ENCODE data around the gene NAP1L1. TPM values are rescaled to one million over a fixed set of nuclear protein-coding genes. Genes with fewer than 3 reads are reported as not detected.

Gene NAP1L1
- total RNA-seq, 1 experiment from 2014 or later = 467 TPM

GRCh38 chr12:76020281-76020680 lies 64.2 kb downstream of the NAP1L1 start:
- no peaks in the 10 kb centered on the region for H3K9me3 Mint-ChIP-seq (ENCODE audit: low read depth, unreplicated experiment)
- H3K27me3 Mint-ChIP-seq (ENCODE audit: unreplicated experiment) = no peaks in the 10 kb centered on the region
- H3K4me1 Mint-ChIP-seq (ENCODE audit: low read depth, unreplicated experiment) = peaks cover 55% of the 10 kb centered on the region
- DNase-seq = peak; percentile 87
- peak overlapping the region; percentile 97 for H3K27ac Mint-ChIP-seq (ENCODE audit: unreplicated experiment)
- TF ChIP-seq CTCF (IDR thresholded peaks at IDR 0.05; ENCODE audit: unreplicated experiment) = no peak
- peak overlapping the region; percentile 25 for H3K4me3 Mint-ChIP-seq (ENCODE audit: low read depth, unreplicated experiment)
- no TSS peak for BruUV-seq (replicated peaks)
- intact Hi-C loops (cut with micrococcal nuclease; ENCODE audit: unreplicated experiment) = loop anchor here (2.0 to 5.0 kb wide), 7 partner anchors 33 to 379 kb away; no protein-coding TSS in a partner anchor
- CTCF ChIA-PET = interaction anchor here (0.7 to 3.3 kb wide), 11 partner anchors 10 to 469 kb away, joined by 3 to 17 read pairs (median 5); partner anchors contain the start of gene PHLDA1
- peaks cover 57% of the 10 kb centered on the region for H3K36me3 Mint-ChIP-seq (ENCODE audit: insufficient read depth, unreplicated experiment)

GRCh38 chr12:76018672-76019071 lies 65.8 kb downstream of the NAP1L1 start:
- BruUV-seq (replicated peaks) = no TSS peak
- Mint-ChIP-seq H3K9me3 (ENCODE audit: low read depth, unreplicated experiment) (no peaks in the 10 kb centered on the region), H3K4me3 (ENCODE audit: low read depth, unreplicated experiment) (peak overlapping the region; percentile 25), H3K27me3 (ENCODE audit: unreplicated experiment) (no peaks in the 10 kb centered on the region), H3K36me3 (ENCODE audit: insufficient read depth, unreplicated experiment) (peaks cover 41% of the 10 kb centered on the region), H3K27ac (ENCODE audit: unreplicated experiment) (peak overlapping the region; percentile 97), H3K4me1 (ENCODE audit: low read depth, unreplicated experiment) (peaks cover 58% of the 10 kb centered on the region)
- no peak for DNase-seq
- TF ChIP-seq CTCF (IDR thresholded peaks at IDR 0.05; ENCODE audit: unreplicated experiment) = no peak
- CTCF ChIA-PET = interaction anchor here (0.6 to 3.3 kb wide), 4 partner anchors 14 to 508 kb away, joined by 3 to 17 read pairs (median 7); partner anchors contain the start of genes KRR1 and PHLDA1
- intact Hi-C loops (cut with micrococcal nuclease; ENCODE audit: unreplicated experiment) = no loop called here

- CTCF ChIA-PET = interaction anchor here (1.2 to 2.4 kb wide), 2 partner anchors 32 to 507 kb away, joined by 3 to 11 read pairs; partner anchors contain the start of gene KRR1
- Mint-ChIP-seq H3K4me3 (ENCODE audit: low read depth, unreplicated experiment) (peak overlapping the region; percentile 25), H3K27me3 (ENCODE audit: unreplicated experiment) (no peaks in the 10 kb centered on the region), H3K36me3 (ENCODE audit: insufficient read depth, unreplicated experiment) (peaks cover 37% of the 10 kb centered on the region), H3K9me3 (ENCODE audit: low read depth, unreplicated experiment) (no peaks in the 10 kb centered on the region), H3K27ac (ENCODE audit: unreplicated experiment) (peak overlapping the region; percentile 97), H3K4me1 (ENCODE audit: low read depth, unreplicated experiment) (peaks cover 56% of the 10 kb centered on the region)
- DNase-seq = peak; percentile 62
- no TSS peak for BruUV-seq (replicated peaks)
- no peak for TF ChIP-seq CTCF (IDR thresholded peaks at IDR 0.05; ENCODE audit: unreplicated experiment)
- intact Hi-C loops (cut with micrococcal nuclease; ENCODE audit: unreplicated experiment) = no loop called here
Observed at GRCh38 chr12:76018111-76018510, 66.4 kb downstream of the NAP1L1 start.

- no peak overlapping the region for H3K27ac Mint-ChIP-seq (ENCODE audit: unreplicated experiment)
- no peaks in the 10 kb centered on the region for H3K27me3 Mint-ChIP-seq (ENCODE audit: unreplicated experiment)
- no peak for TF ChIP-seq CTCF (IDR thresholded peaks at IDR 0.05; ENCODE audit: unreplicated experiment)
- intact Hi-C loops (cut with micrococcal nuclease; ENCODE audit: unreplicated experiment) = no loop called here
- no peak for DNase-seq
- peaks cover 28% of the 10 kb centered on the region for H3K4me1 Mint-ChIP-seq (ENCODE audit: low read depth, unreplicated experiment)
- peaks cover 12% of the 10 kb centered on the region for H3K36me3 Mint-ChIP-seq (ENCODE audit: insufficient read depth, unreplicated experiment)
- CTCF ChIA-PET = no interaction called here
- no peak overlapping the region for H3K4me3 Mint-ChIP-seq (ENCODE audit: low read depth, unreplicated experiment)
- no peaks in the 10 kb centered on the region for H3K9me3 Mint-ChIP-seq (ENCODE audit: low read depth, unreplicated experiment)
- BruUV-seq (replicated peaks) = no TSS peak
Observed at GRCh38 chr12:76014007-76014406, 70.5 kb downstream of the NAP1L1 start.

Measured in Calu3 (cell line).